KMS-11 (cell line): ENCODE measurements around the gene FKRP.

Experiments used
- H2AFZ ChIP-seq: fragments of 200-600 bp; sonication (generic); 2 replicates; pipeline ENCODE4 v1.6.1; 2016; ENCODE audit warnings: antibody characterized with exemption, mixed run types, low read depth
- H3K27ac ChIP-seq: fragments of 200-600 bp; sonication (generic); 2 replicates; pipeline ENCODE4 v1.6.1; 2016; ENCODE audit warnings: mild to moderate bottlenecking, mixed run types
- H3K27me3 ChIP-seq: fragments of 200-600 bp; sonication (generic); 2 replicates; pipeline ENCODE4 v1.6.1; 2017; ENCODE audit warnings: mild to moderate bottlenecking, low read depth, mixed run types, moderate library complexity; ENCODE audit not compliant: insufficient read depth
- H3K36me3 ChIP-seq: fragments of 200-600 bp; sonication (generic); 2 replicates; pipeline ENCODE4 v1.6.1; 2017; ENCODE audit warnings: mild to moderate bottlenecking, mixed run types; ENCODE audit not compliant: insufficient read depth
- H3K4me1 ChIP-seq: fragments of 200-600 bp; sonication (generic); 2 replicates; pipeline ENCODE4 v1.6.1; 2016; ENCODE audit warnings: mild to moderate bottlenecking, low read depth, mixed run types; ENCODE audit not compliant: poor library complexity, severe bottlenecking
- H3K4me2 ChIP-seq: fragments of 200-600 bp; sonication (generic); 2 replicates; pipeline ENCODE4 v1.7.0; 2016; ENCODE audit warnings: mild to moderate bottlenecking, mixed run types
- H3K4me3 ChIP-seq: fragments of 200-600 bp; sonication (generic); IDR thresholded peaks from 2 replicates; pipeline ENCODE4 v1.6.1; 2017; ENCODE audit warnings: low read depth, low read length, mixed read lengths; ENCODE audit not compliant: insufficient read depth
- H3K79me2 ChIP-seq: fragments of 200-600 bp; sonication (generic); 2 replicates; pipeline ENCODE4 v1.6.1; 2016; ENCODE audit warnings: low read depth, mixed run types; ENCODE audit not compliant: insufficient read depth
- H3K9ac ChIP-seq: fragments of 200-600 bp; sonication (generic); 2 replicates; pipeline ENCODE4 v1.6.1; 2016; ENCODE audit warnings: mild to moderate bottlenecking, mixed run types
- H4K20me1 ChIP-seq: fragments of 200-600 bp; sonication (generic); 2 replicates; pipeline ENCODE4 v1.6.1; 2016; ENCODE audit warnings: mild to moderate bottlenecking, mixed run types; ENCODE audit not compliant: insufficient read depth
- CTCF ChIP-seq: fragments of 200-600 bp; sonication (generic); conservative IDR thresholded peaks from 2 replicates; pipeline ENCODE4 v1.6.1; 2017; ENCODE audit warnings: low read depth, mild to moderate bottlenecking, antibody characterized with exemption, low read length, moderate library complexity, mixed read lengths

FKRP gene

GRCh38 chr19:46724468-46724867 lies 21.4 kb upstream of the FKRP start:
- Histone ChIP-seq H3K4me3 (no peak overlapping the region), H3K4me1 (peaks cover 8% of the 10 kb centered on the region), H3K4me2 (no peak overlapping the region), H4K20me1 (no peaks in the 10 kb centered on the region), H2AFZ (no peak overlapping the region), H3K27me3 (no peaks in the 10 kb centered on the region), H3K36me3 (peaks cover 7% of the 10 kb centered on the region; the same call in 1 of the 2 replicates), H3K9ac (no peak overlapping the region), H3K27ac (no peak overlapping the region), H3K79me2 (no peaks in the 10 kb centered on the region)
- TF ChIP-seq CTCF: no peak

- Histone ChIP-seq H3K79me2 (no peaks in the 10 kb centered on the region), H3K4me3 (no peak overlapping the region), H3K9ac (no peak overlapping the region), H3K4me1 (peaks cover under 1% of the 10 kb centered on the region), H4K20me1 (no peaks in the 10 kb centered on the region), H3K4me2 (no peak overlapping the region), H3K27me3 (no peaks in the 10 kb centered on the region), H3K36me3 (peaks cover 7% of the 10 kb centered on the region; the same call in 1 of the 2 replicates), H3K27ac (no peak overlapping the region), H2AFZ (no peak overlapping the region)
- TF ChIP-seq CTCF: no peak
These were observed 20.6 kb upstream of the FKRP start for GRCh38 chr19:46725036-46725820.

- H3K79me2 ChIP-seq: no peaks in the 10 kb centered on the region
- no peak overlapping the region for H2AFZ ChIP-seq
- H3K27me3 ChIP-seq: no peaks in the 10 kb centered on the region
- no peak overlapping the region for H3K27ac ChIP-seq
- H3K4me3 ChIP-seq: no peak overlapping the region
- no peaks in the 10 kb centered on the region for H4K20me1 ChIP-seq
- H3K9ac ChIP-seq: no peak overlapping the region
- peaks cover 1% of the 10 kb centered on the region for H3K4me1 ChIP-seq
- peaks cover 7% of the 10 kb centered on the region; the same call in 1 of the 2 replicates for H3K36me3 ChIP-seq
- no peak overlapping the region for H3K4me2 ChIP-seq
- TF ChIP-seq CTCF: no peak
These were observed 19.9 kb upstream of the FKRP start for GRCh38 chr19:46725859-46726393.

- peaks cover 7% of the 10 kb centered on the region for H3K4me1 ChIP-seq
- H3K27ac ChIP-seq: no peak overlapping the region
- TF ChIP-seq CTCF: no peak
- no peak overlapping the region for H3K9ac ChIP-seq
- H3K4me2 ChIP-seq: no peak overlapping the region
- no peaks in the 10 kb centered on the region for H3K27me3 ChIP-seq
- H3K79me2 ChIP-seq: no peaks in the 10 kb centered on the region
- H3K36me3 ChIP-seq: peaks cover 7% of the 10 kb centered on the region; the same call in 1 of the 2 replicates
- no peak overlapping the region for H2AFZ ChIP-seq
- H3K4me3 ChIP-seq: no peak overlapping the region
- H4K20me1 ChIP-seq: no peaks in the 10 kb centered on the region
These were observed 19.3 kb upstream of the FKRP start for GRCh38 chr19:46726551-46726950.
